Measurements from ENCODE around the gene SOX1. TPM values are rescaled to one million over a fixed set of nuclear protein-coding genes. Genes with fewer than 3 reads are reported as not detected.

Gene SOX1
- total RNA-seq, 4 donors from 2014 or later: 0.19 to 0.68 TPM; not detected in 2

DNA sequence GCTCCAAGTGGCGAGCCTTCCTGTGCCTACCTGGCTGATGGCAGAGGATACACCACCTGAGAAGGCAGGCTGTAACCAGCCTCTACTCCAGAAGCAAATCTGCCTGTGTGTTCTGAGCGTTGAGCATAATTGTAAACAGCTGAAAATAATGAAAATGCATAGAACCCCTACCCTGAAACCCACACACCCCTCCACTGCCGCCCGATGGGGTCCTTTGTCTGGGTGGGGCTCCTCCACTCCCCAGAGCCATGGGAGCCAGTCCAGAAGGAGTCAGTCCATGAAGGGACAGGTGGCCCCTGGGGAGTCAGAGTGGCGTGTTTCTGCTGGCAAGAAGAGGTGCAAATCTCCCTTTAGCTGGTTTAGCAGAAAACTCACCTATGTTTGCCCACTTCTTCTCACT lies 8.0 kb upstream of the SOX1 start:
- Histone ChIP-seq H3K9me3 (no peaks in the 10 kb centered on the region), H3K4me1 (peaks cover 47% of the 10 kb centered on the region), H3K4me3 (no peak overlapping the region), H3K27ac (no peak overlapping the region), H3K27me3 (peaks cover 100% of the 10 kb centered on the region), H3K36me3 (no peaks in the 10 kb centered on the region)
- TF ChIP-seq, protein P1, sequence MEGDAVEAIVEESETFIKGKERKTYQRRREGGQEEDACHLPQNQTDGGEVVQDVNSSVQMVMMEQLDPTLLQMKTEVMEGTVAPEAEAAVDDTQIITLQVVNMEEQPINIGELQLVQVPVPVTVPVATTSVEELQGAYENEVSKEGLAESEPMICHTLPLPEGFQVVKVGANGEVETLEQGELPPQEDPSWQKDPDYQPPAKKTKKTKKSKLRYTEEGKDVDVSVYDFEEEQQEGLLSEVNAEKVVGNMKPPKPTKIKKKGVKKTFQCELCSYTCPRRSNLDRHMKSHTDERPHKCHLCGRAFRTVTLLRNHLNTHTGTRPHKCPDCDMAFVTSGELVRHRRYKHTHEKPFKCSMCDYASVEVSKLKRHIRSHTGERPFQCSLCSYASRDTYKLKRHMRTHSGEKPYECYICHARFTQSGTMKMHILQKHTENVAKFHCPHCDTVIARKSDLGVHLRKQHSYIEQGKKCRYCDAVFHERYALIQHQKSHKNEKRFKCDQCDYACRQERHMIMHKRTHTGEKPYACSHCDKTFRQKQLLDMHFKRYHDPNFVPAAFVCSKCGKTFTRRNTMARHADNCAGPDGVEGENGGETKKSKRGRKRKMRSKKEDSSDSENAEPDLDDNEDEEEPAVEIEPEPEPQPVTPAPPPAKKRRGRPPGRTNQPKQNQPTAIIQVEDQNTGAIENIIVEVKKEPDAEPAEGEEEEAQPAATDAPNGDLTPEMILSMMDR (IDR thresholded peaks at IDR 0.05): no peak
- no peak for TF ChIP-seq POLR2A (IDR thresholded peaks at IDR 0.05)
- no peak for TF ChIP-seq EP300 (IDR thresholded peaks at IDR 0.05)
- no peak for TF ChIP-seq POLR2AphosphoS5 (IDR thresholded peaks at IDR 0.05)
- WGBS: 8% methylated on average over 3 of the region's 5 CpGs
- peak in 1 of 2 donors; percentile 58 for DNase-seq (ENCODE audit: low spot score in 2 of 2)

GRCh38 chr13:112059457-112060281 lies 7.3 kb upstream of the SOX1 start:
- Histone ChIP-seq H3K4me3 (no peak overlapping the region), H3K36me3 (no peaks in the 10 kb centered on the region), H3K4me1 (peaks cover 43% of the 10 kb centered on the region), H3K27me3 (peaks cover 100% of the 10 kb centered on the region), H3K27ac (no peak overlapping the region), H3K9me3 (no peaks in the 10 kb centered on the region)
- DNase-seq (ENCODE audit: low spot score in 2 of 2): no peak
- TF ChIP-seq POLR2A (IDR thresholded peaks at IDR 0.05): no peak
- TF ChIP-seq, protein P1 (IDR thresholded peaks at IDR 0.05): no peak
- TF ChIP-seq EP300 (IDR thresholded peaks at IDR 0.05): no peak
- no peak for TF ChIP-seq POLR2AphosphoS5 (IDR thresholded peaks at IDR 0.05)
- WGBS: 34% methylated on average over 15 of the region's 15 CpGs

GRCh38 chr13:112060282-112060830 lies 6.6 kb upstream of the SOX1 start:
- WGBS: 16% methylated on average over 14 of the region's 14 CpGs
- Histone ChIP-seq H3K27ac (no peak overlapping the region), H3K27me3 (peaks cover 100% of the 10 kb centered on the region), H3K9me3 (no peaks in the 10 kb centered on the region), H3K4me3 (no peak overlapping the region), H3K36me3 (no peaks in the 10 kb centered on the region), H3K4me1 (peaks cover 39% of the 10 kb centered on the region)
- TF ChIP-seq POLR2AphosphoS5 (IDR thresholded peaks at IDR 0.05): no peak
- no peak for TF ChIP-seq POLR2A (IDR thresholded peaks at IDR 0.05)
- TF ChIP-seq, protein P1 (IDR thresholded peaks at IDR 0.05): no peak
- TF ChIP-seq EP300 (IDR thresholded peaks at IDR 0.05): no peak
- DNase-seq (ENCODE audit: low spot score in 2 of 2): no peak

GRCh38 chr13:112060899-112061366 lies 6.0 kb upstream of the SOX1 start:
- Histone ChIP-seq H3K9me3 (no peaks in the 10 kb centered on the region), H3K36me3 (no peaks in the 10 kb centered on the region), H3K4me3 (no peak overlapping the region), H3K27me3 (peaks cover 100% of the 10 kb centered on the region), H3K27ac (no peak overlapping the region), H3K4me1 (peaks cover 34% of the 10 kb centered on the region)
- DNase-seq (ENCODE audit: low spot score in 2 of 2): peak in 1 of 2 donors; percentile 65
- TF ChIP-seq POLR2AphosphoS5 (IDR thresholded peaks at IDR 0.05): no peak
- TF ChIP-seq, protein P1 (IDR thresholded peaks at IDR 0.05): no peak
- no peak for TF ChIP-seq EP300 (IDR thresholded peaks at IDR 0.05)
- no peak for TF ChIP-seq POLR2A (IDR thresholded peaks at IDR 0.05)
- 5% methylated on average over 19 of the region's 29 CpGs for whole genome bisulfite sequencing

DNA sequence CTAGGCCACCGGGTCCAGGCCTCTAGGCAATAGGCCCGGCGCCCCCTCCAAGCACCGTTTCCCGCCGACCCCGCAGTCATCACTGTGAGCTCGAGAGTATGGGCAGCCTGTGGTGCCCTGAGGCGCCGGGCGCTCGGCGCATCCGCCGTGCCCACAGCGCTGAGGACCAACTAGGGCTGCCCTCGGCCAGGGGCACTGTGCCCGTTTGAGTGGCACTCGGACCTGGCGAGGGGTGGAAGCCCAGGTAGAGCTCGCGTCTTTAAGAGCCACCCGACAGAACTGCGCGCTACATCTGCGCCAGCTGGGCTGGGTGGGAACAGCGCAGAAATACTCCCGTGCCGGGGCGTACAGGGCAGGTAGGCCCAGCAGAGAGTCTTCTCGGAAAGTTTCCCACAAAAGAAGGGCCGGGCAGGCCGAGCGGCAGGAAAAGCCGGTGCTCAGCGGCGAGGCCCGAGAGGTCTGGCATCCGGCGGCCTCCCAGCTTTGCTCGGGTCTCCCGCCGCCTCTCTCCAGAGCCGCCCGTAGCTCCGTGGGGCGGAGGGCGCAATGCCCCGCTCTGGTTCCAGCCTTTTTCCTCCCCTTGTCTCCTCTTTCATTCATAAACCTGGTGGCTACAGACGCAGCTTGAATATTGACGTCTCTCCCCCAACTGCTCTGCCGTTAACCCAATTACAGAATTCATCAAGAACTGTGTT lies 5.4 kb upstream of the SOX1 start:
- Histone ChIP-seq H3K4me1 (peaks cover 34% of the 10 kb centered on the region), H3K36me3 (no peaks in the 10 kb centered on the region), H3K27ac (no peak overlapping the region), H3K27me3 (peaks cover 100% of the 10 kb centered on the region), H3K4me3 (no peak overlapping the region), H3K9me3 (no peaks in the 10 kb centered on the region)
- 9% methylated on average over 22 of the region's 52 CpGs for whole genome bisulfite sequencing
- TF ChIP-seq POLR2A (IDR thresholded peaks at IDR 0.05) (no peak), POLR2AphosphoS5 (IDR thresholded peaks at IDR 0.05) (no peak), EP300 (IDR thresholded peaks at IDR 0.05) (no peak)
- TF ChIP-seq, protein P1 (IDR thresholded peaks at IDR 0.05): no peak
- DNase-seq (ENCODE audit: low spot score in 2 of 2): no peak
